Skin epidermis (tissue), 12 donors: Measurements from ENCODE around the gene RPUSD2.
"Not testable (repeated sequence)": the region's sequence is repeated elsewhere in the genome, so short reads cannot be mapped to it uniquely, and the experiment has no call there.

ENCODE experiments used
- H3K27ac ChIP-seq, 21 experiments: fragments of 200-600 bp; sonication (generic) in 11 of 21; one replicate each; pipeline ENCODE4 v1.5.0; 2020; ENCODE audit warnings: mild to moderate bottlenecking in 3 of 21, inconsistent platforms in 2 of 21, moderate library complexity in 2 of 21
- H3K4me3 ChIP-seq, 7 experiments: fragments of 200-600 bp; sonication (generic) in 2 of 7; one replicate each; pipeline ENCODE4 v1.5.0; 2020; ENCODE audit warnings: inconsistent platforms in 2 of 7, mild to moderate bottlenecking in 2 of 7, moderate library complexity in 1 of 7

Gene RPUSD2

GRCh38 chr15:40564591-40565332 is 4.3 kb upstream of the RPUSD2 start, which contains the start of gene CCDC32:
TSS of gene CCDC32 (minus strand) at chr15:40565042. CDS start at chr15:40563015, 2,027 bp downstream.
- H3K4me3 ChIP-seq, result peak within 1 kb of the TSS; percentile 57 to 94 (median 78)
- H3K27ac ChIP-seq, result peak within 1 kb of the TSS; percentile 69 to 96 (median 87)

DNA sequence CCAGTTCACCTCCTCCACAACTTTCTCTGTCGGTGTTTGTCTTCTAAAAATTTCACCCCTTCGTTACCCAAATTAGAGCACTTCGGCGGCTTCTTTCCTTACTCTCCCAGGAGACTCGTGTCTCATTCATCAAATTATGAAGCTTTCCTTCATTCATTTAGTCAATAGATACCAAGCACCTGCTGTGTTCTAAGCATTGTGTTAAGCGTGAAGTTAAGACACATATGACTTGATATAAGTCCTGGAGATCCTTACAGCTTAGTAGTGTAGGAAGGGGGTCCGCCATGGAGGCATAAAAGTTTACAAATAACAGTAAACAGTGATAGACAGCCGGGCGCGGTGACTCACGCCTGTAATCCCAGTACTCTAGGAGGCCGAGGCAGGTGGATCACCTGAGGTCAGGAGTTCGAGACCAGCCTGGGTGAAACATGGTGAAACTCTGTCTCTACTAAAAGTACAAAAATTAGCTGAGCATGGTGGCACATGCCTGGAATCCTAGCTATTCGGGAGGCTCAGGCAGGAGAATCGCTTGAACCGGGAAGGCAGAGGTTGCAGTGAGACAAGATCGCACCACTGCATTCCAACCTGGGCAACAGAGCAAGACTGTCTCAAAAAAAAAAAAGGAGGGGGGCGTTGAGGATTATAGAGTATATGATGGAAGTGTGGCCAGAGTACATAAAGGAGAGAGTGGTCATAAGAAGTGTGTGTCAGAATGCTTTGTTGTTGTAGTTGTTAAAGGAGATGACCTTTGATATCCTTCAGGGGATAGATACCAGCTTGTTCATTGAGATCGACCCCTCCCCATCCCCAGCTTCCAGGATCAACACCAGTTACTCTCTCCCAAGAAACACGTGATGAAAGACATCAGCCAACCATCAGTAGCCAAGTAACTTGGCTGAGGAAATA is 3.5 kb upstream of the RPUSD2 start:
- Histone ChIP-seq H3K27ac (peak overlapping the region in 16 of 21 experiments; percentile 62 to 96 (median 85)), H3K4me3 (peak overlapping the region; percentile 57 to 94 (median 78))

- Histone ChIP-seq H3K27ac (no peak overlapping the region), H3K4me3 (no peak overlapping the region)
Observed at GRCh38 chr15:40567111-40567510, 2.0 kb upstream of the RPUSD2 start.

- no peak overlapping the region for H3K27ac ChIP-seq
- H3K4me3 ChIP-seq, result no peak overlapping the region
Observed at GRCh38 chr15:40575113-40575512, 6.0 kb downstream of the RPUSD2 start.

DNA sequence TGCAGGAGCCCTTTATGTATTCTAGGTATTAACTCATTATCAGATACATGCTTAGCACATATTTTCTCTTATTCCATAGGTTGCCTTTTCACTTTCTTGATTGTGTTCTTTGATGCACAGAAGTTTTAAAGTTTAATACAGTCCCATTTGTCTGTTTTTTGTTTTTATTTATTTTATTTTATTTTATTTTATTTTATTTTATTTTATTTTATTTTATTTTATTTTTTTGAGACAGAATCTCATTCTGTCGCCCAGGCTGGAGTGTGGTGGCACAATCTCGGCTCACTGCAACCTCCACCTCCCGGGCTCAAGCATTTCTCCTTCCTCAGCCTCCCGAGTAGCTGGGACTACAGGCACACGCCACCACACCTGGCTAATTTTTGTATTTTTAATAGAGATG is 7.8 kb downstream of the RPUSD2 start:
- H3K27ac ChIP-seq, H3K4me3 ChIP-seq: not testable (repeated sequence)

- Histone ChIP-seq H3K4me3 (no peak overlapping the region), H3K27ac (no peak overlapping the region)
Observed at GRCh38 chr15:40578892-40579291, 9.8 kb downstream of the RPUSD2 start.

- not testable (repeated sequence) for H3K4me3 ChIP-seq, H3K27ac ChIP-seq
Observed at GRCh38 chr15:40581796-40582195, 12.7 kb downstream of the RPUSD2 start.

- Histone ChIP-seq H3K27ac (peak overlapping the region in 1 of 21 experiments; percentile 7), H3K4me3 (peak overlapping the region; percentile 5 to 31 (median 16))
Observed at GRCh38 chr15:40582726-40583246, 13.7 kb downstream of the RPUSD2 start.

DNA sequence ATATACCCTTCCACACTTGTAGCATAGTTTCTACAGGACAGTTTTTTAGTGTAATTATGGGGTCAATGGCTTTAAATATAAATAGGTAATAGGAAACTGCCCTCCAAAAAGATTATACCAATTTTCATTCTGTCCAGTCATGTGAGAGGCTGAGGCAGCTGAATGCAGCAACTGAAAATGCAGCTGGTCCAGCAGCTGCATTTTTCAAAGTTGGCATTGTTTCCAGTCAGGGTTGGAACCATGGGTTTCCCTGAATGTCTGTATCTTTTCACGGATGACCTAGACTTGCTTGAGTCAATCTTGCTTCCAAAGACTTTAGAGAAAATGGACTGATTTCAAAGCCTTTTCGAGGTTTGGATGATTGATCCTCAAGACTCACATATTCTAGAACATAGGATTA is 15.1 kb downstream of the RPUSD2 start:
- H3K27ac ChIP-seq, result no peak overlapping the region
- H3K4me3 ChIP-seq, result no peak overlapping the region

- Histone ChIP-seq H3K27ac (no peak overlapping the region), H3K4me3 (peak overlapping the region in 1 of 7 experiments; percentile 43)
Observed at GRCh38 chr15:40590667-40591050, 21.6 kb downstream of the RPUSD2 start.

GRCh38 chr15:40591389-40591788 is 22.3 kb downstream of the RPUSD2 start:
- H3K4me3 ChIP-seq, result no peak overlapping the region
- H3K27ac ChIP-seq, result no peak overlapping the region

DNA sequence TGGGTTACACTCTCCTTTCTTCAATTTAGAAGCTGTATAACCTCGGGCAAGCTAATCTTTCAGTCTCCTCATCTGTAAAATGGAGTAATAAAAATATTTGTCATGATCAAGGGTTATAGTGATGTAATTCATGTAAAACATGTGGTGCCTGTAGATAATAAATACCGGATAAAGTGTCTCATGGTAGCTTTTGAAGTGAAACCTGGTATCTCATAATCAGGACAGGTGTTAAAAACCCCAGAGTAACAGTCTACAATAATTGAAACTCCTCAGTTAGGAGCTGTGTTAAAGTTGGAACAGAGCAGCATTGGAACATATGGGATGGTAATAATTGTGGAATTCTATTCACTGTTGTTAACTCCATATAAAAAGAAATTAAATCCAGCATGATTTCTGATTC is 24.1 kb downstream of the RPUSD2 start:
- Histone ChIP-seq H3K4me3 (no peak overlapping the region), H3K27ac (peak overlapping the region in 7 of 21 experiments; percentile 46 to 98 (median 92))

DNA sequence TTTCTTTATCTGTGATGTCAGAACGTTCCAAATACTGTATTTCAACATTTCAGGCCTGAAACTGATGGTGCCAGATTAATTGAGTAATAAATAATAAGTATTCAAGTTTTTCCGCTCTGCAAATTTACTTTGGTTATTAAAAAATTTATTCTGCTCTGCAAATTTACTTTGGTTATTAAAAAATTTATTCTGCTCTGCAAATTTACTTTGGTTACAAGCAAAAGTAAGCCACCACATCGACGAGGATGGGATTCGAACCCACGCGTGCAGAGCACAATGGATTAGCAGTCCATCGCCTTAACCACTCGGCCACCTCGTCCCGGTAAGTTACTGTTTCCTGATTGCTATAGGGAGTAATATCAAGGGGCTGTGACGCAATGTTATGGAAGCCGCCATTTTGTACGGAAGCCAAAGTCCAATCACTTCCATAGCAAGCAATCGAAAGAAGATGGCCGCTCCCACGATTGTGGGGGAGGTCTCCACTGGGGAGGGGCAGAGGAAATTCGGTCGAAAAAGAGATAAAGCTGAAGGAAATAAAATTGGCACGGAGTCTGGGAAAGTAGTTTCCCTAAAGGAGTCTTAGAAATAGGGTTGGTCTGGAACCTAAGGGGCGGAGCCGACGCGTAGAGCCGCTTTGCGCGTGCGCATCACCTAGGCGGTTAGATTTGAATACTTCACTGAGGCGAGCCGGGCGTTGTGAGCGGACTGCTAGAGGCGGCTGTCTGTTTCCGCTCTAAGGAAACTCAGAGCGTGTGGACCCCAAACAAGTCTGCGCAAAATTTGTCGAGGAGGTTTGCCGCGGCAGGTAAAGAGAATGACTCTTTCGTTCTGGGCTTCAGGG is 24.7 kb downstream of the RPUSD2 start, which contains the start of gene KNL1:
Gene KNL1, plus strand, starts transcription at position 662 of the 841 bp plus-strand sequence. CDS start 8,683 bp downstream, outside the sequence.
- Histone ChIP-seq H3K4me3 (peak within 1 kb of the TSS; percentile 54 to 88 (median 69)), H3K27ac (peak within 1 kb of the TSS in 20 of 21 experiments; percentile 78 to 98 (median 92))

DNA sequence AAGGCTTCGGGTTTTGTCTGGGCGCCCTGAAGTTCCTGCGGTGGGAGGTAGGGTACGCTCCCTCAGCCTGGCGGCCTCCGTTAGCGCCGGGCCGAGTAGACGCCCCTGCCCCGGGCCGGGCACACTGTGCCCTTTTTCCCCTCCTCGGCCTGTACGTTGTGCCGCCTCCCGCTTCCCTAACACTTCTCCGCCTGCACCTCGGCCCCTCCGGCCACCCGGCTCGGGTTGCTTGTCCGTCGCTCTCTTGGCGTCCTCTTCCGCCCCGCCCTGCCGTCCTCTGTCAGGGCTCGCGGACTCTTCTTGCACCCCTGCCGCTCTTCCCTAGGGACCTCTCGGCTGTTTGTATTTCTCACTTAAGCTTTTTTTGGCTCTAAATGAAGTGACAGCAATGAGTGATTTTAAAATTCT is 25.3 kb downstream of the RPUSD2 start:
- peak overlapping the region; percentile 54 to 88 (median 69) for H3K4me3 ChIP-seq
- peak overlapping the region in 18 of 21 experiments; percentile 78 to 98 (median 92) for H3K27ac ChIP-seq

- peak overlapping the region in 6 of 7 experiments; percentile 54 to 88 (median 72) for H3K4me3 ChIP-seq
- H3K27ac ChIP-seq, result no peak overlapping the region
Observed at GRCh38 chr15:40595219-40595618, 26.1 kb downstream of the RPUSD2 start.

GRCh38 chr15:40595773-40596172 is 26.7 kb downstream of the RPUSD2 start:
- Histone ChIP-seq H3K27ac (no peak overlapping the region), H3K4me3 (no peak overlapping the region)

- Histone ChIP-seq H3K4me3 (no peak overlapping the region), H3K27ac (no peak overlapping the region)
Observed at GRCh38 chr15:40597024-40597423, 27.9 kb downstream of the RPUSD2 start.

GRCh38 chr15:40598126-40598525 is 29.0 kb downstream of the RPUSD2 start:
- Histone ChIP-seq H3K27ac (no peak overlapping the region), H3K4me3 (no peak overlapping the region)

- H3K4me3 ChIP-seq, result no peak overlapping the region
Observed at GRCh38 chr15:40598672-40599071, 29.6 kb downstream of the RPUSD2 start.

More at GRCh38 chr15:40598672-40599071, 29.6 kb downstream of the RPUSD2 start:
- H3K27ac ChIP-seq, result no peak overlapping the region
